Skeletal muscle tissue (tissue), 4 donors: ENCODE measurements around the gene POMT1. TPM values are rescaled to one million over a fixed set of nuclear protein-coding genes. Genes with fewer than 3 reads are reported as not detected.
A peak's percentile ranks its signal among the peaks of the same experiment; 100 is the strongest.
"Not testable (repeated sequence)": the region's sequence is repeated elsewhere in the genome, so short reads cannot be mapped to it uniquely, and the experiment has no call there.

Experiments used
- H3K27ac ChIP-seq: one replicate; pipeline ENCODE4 v1.7.0; 2013; ENCODE audit warnings: mild to moderate bottlenecking, low read depth, low read length, inconsistent platforms
- H3K27me3 ChIP-seq, 3 donors: one replicate each; pipeline ENCODE4 v1.7.0; 2013; ENCODE audit warnings: low read length in 3 of 3; ENCODE audit not compliant: control insufficient read depth in 3 of 3, insufficient read depth in 3 of 3
- H3K36me3 ChIP-seq, 3 donors: one replicate each; pipeline ENCODE4 v1.7.0; 2013; ENCODE audit warnings: low read length in 3 of 3; ENCODE audit not compliant: control insufficient read depth in 3 of 3, insufficient read depth in 3 of 3
- H3K4me1 ChIP-seq, 3 donors: one replicate each; pipeline ENCODE4 v1.7.0; 2013; ENCODE audit warnings: low read length in 3 of 3, mild to moderate bottlenecking in 3 of 3; ENCODE audit not compliant: control insufficient read depth in 3 of 3, insufficient read depth in 3 of 3
- H3K4me3 ChIP-seq, 3 donors: one replicate each; pipeline ENCODE4 v1.7.0; 2013; ENCODE audit warnings: low read length in 3 of 3
- H3K9ac ChIP-seq, 3 donors: one replicate each; pipeline ENCODE4 v1.7.0; 2013; ENCODE audit warnings: low read length in 3 of 3, mild to moderate bottlenecking in 3 of 3, moderate library complexity in 2 of 3, low read depth in 1 of 3
- H3K9me3 ChIP-seq, 3 donors: one replicate each; pipeline ENCODE4 v1.7.0; 2013; ENCODE audit warnings: low read length in 3 of 3; ENCODE audit not compliant: control insufficient read depth in 3 of 3
- total RNA-seq: library from RNA; depleted of rRNA; stranded (reverse); fragments of >200 nt; gene quantifications from one replicate; pipeline ENCODE4 v1.2.3, GENCODE V29; 2014
- donor health status: Osteomylitis.

POMT1 gene
- total RNA-seq, 1 donor from 2014 or later, result 18.8 TPM

DNA sequence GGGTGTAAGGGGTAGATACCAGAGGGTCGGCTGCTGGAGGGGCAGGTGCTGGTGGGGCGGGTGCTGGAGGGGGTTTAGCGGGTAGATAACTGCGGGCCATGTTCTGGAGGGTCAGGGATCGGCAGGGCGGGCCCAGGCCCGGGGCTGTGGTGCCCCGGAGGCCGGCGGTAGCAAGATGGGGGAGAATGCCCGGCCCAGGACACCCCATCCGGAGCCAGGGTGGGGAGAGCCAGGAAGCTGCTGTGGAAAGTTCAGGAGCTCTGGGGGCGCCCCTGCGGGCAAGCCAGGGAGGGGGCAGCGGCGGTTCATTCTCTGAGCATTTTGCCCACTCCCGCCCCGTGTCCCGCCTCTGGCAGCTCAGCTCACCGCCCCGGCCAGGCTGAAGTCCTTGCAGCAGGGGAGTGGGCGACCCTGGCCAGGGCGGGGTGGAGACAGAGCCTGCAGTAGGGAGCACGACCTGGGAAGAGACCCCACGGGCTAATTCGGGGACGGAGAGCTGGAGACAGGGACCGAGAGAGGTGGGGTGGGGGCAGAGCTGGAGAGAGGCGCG is 43.1 kb downstream of the POMT1 start:
- H3K9ac ChIP-seq, result no peak overlapping the region
- peaks cover 0 to 8% (median 7%) of the 10 kb centered on the region in 3 donors for H3K4me1 ChIP-seq
- peaks cover 37 to 43% (median 40%) of the 10 kb centered on the region in 3 donors for H3K27me3 ChIP-seq
- H3K27ac ChIP-seq, result no peak overlapping the region
- peaks cover 0 to 8% (median 3%) of the 10 kb centered on the region in 3 donors for H3K9me3 ChIP-seq
- no peaks in the 10 kb centered on the region for H3K36me3 ChIP-seq
- no peak overlapping the region for H3K4me3 ChIP-seq

DNA sequence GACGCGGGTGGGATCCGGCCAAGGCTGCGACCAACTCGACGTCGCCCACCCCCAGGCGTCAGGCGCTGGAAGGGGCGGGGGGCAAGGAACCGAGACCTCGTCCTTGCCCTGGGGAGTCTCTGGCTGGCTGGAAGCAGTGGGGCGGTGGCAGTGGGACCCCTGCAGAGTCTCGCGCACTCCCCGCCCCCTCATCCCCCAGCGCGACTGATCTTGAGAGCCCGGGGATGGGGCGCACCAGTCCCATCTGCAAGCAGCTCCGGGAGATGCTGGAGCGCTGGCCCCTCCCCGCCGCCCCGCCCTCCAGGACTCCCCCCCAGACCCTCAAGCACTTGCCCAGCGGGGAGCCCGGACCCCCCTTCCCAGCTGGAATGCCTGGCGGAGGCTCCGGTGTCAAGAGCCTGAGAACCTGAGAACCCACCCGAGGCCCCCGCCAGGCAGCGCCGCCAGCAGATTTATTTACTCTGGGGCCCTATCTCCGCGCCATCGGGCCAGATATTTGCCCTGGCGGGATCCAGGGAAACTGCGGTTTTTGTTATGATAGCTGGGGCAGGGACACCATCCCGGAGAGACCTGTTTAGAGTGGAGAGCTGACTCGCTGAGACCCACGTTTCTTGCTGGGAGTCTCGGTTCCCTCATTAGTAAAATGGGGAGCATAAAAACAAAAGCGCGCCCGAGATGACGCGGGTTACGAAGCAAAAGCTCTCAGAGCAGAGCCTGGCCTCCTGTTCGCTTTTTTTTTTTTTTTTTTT is 43.8 kb downstream of the POMT1 start:
- peak overlapping the region in 2 of 3 donors; percentile 9 to 29 for H3K4me3 ChIP-seq
- peaks cover 0 to 8% (median 3%) of the 10 kb centered on the region in 3 donors for H3K9me3 ChIP-seq
- peaks cover 0 to 8% (median 7%) of the 10 kb centered on the region in 3 donors for H3K4me1 ChIP-seq
- no peak overlapping the region for H3K9ac ChIP-seq
- no peaks in the 10 kb centered on the region for H3K36me3 ChIP-seq
- peaks cover 37 to 43% (median 40%) of the 10 kb centered on the region in 3 donors for H3K27me3 ChIP-seq
- no peak overlapping the region for H3K27ac ChIP-seq

GRCh38 chr9:131549186-131549585 is 46.5 kb downstream of the POMT1 start:
- not testable (repeated sequence) for H3K9me3 ChIP-seq, H3K4me1 ChIP-seq, H3K36me3 ChIP-seq, H3K27ac ChIP-seq, H3K4me3 ChIP-seq, H3K9ac ChIP-seq
- H3K27me3 ChIP-seq, result peaks cover 51 to 53% (median 51%) of the 10 kb centered on the region in 3 donors

DNA sequence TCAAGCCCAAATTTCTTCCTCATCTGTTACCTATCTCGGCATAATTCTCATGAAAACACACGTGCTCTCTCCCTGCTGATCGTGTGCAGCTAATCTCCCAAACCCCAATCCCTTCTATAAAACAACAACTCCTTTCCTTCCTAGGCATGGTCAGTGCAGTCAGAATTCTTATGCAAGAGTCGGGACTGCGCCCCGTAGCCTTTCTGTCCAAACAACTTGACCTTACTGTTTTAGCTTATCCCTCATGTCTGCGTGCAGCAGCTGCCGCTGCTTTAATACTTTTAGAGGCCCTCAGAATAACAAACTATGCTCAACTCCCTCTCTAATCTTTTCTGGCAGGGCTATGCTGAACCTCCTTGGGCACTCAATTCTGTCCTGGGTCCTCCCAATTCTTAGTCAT is 47.7 kb downstream of the POMT1 start:
- peaks cover 50 to 53% (median 52%) of the 10 kb centered on the region in 3 donors for H3K27me3 ChIP-seq
- not testable (repeated sequence) for H3K36me3 ChIP-seq, H3K27ac ChIP-seq, H3K4me1 ChIP-seq, H3K9ac ChIP-seq, H3K9me3 ChIP-seq, H3K4me3 ChIP-seq

DNA sequence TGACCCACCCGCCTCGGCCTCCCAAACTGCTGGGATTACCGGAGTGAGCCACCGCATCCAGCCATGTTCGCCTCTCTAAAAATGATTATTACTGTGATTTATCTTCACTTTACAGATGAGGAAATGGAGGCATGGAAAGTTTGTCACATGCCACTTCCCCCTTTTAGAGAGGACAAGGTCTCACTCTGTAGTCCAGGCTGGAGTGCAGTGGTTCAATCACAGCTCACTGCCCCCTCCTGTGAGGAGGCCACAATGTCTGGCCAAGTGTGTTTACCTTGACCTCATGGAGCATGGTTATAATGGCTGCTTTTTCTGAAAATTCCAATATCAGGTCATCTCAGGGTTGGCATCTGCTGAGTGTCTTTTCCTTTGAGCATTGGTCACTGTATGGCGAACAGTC is 49.3 kb downstream of the POMT1 start:
- Histone ChIP-seq H3K9ac (no peak overlapping the region), H3K36me3 (no peaks in the 10 kb centered on the region), H3K9me3 (no peaks in the 10 kb centered on the region), H3K4me1 (no peaks in the 10 kb centered on the region), H3K27ac (no peak overlapping the region), H3K27me3 (peaks cover 46 to 49% (median 49%) of the 10 kb centered on the region in 3 donors), H3K4me3 (no peak overlapping the region)

DNA sequence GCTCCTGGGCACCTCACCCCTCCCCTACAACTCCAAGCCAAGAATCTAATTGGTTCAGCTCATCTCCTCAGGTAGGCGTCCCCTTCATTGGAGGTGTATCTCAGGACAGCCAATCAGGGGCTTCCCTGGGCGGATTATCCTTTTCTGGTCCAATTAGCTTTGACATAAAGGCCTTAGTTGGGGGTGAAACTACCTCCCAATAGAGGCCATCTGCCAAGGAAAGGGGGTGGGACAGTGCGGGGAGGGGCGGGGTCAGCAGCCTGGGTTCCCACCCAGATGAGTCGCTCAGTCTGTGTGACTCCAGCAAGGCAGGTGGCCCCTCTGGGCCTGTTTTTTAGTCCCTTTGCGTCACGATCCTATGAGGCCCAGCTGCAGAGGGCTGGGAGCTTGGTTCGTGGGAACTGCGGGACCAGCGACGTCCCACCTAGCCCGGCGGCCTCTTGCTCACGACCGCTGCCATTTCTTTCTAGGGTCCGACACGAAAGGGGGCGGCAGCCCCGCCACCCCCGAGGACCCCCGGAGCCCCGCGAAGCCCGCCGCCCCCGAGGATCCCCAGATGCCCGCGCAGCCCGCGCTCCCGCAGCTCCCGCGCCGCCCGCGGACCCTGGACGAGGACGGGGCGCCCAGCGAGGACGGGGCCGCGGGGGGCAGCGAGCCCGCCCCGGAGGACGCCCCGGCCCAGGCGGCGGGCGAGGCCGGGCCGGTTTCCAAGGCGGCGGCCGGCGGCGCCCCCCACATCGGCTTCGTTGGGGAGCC is 51.5 kb downstream of the POMT1 start:
- Histone ChIP-seq H3K27me3 (peaks cover 32 to 36% (median 35%) of the 10 kb centered on the region in 3 donors), H3K4me1 (no peaks in the 10 kb centered on the region), H3K9me3 (no peaks in the 10 kb centered on the region), H3K4me3 (no peak overlapping the region), H3K27ac (no peak overlapping the region), H3K36me3 (no peaks in the 10 kb centered on the region), H3K9ac (no peak overlapping the region)

DNA sequence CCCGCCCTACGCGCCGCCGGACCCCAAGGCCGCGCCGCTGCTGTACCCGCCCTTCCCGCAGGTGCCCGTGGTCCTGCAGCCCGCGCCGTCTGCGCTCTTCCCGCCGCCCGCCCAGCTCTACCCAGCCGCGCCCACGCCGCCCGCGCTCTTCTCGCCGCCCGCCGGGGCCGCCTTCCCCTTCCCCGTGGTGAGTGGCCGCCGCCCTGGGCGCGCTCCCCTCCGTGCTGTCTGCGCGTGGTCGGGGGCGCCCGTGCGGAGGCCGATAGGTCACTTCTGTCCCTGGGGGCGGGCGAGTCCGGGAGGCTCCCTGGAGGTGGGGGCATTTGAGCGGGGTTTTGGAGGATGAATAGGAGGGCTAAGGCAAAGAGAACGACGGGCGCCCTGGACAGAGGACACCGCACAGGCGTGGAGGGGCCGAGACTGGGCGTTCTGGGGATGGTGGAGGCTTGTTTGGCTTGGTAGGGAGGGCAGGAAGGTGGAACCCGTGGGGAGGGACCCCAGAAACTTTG is 52.2 kb downstream of the POMT1 start:
- no peaks in the 10 kb centered on the region for H3K9me3 ChIP-seq
- no peak overlapping the region for H3K4me3 ChIP-seq
- no peak overlapping the region for H3K27ac ChIP-seq
- H3K9ac ChIP-seq, result no peak overlapping the region
- H3K4me1 ChIP-seq, result no peaks in the 10 kb centered on the region
- no peaks in the 10 kb centered on the region for H3K36me3 ChIP-seq
- peaks cover 30 to 32% (median 30%) of the 10 kb centered on the region in 3 donors for H3K27me3 ChIP-seq

DNA sequence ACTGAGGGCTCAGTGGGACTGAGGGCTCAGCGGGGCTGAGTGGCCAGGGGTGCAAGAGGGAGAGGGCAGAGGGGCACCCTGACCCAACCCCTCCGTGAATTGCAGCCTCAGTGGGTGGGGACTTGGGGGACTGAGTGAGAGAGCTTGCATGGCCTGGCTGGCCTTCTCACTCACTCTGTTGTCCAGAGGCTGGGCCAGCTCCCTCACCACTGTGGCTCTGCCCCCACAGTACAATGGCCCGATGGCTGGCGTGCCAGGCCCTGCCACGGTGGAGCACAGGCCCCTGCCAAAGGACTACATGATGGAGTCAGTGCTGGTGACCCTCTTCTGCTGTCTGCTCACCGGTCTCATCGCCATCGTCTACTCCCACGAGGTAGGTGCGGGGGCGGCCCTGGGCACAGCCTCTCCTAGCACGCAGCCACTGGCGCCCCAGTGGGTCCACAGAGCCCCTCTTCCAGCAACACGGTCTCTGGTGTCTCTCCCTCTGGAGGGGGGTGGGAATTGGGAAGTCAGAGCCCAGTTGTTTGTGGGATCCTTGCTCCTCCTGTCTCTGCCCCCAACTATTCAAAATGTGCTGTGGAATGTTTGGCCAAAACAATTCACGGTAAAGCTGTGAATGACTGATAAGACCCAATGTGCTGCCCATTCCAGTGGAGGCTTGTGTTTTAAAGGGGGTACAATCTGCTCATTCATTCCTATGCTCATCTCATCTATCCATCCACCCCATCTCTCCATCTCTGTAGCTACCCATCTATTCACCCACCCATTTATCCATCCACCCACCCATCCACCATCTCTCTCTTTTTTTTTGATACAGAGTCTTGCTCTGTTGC is 53.3 kb downstream of the POMT1 start:
- Histone ChIP-seq H3K4me3 (no peak overlapping the region), H3K36me3 (no peaks in the 10 kb centered on the region), H3K27me3 (peaks cover 29 to 31% (median 30%) of the 10 kb centered on the region in 3 donors), H3K9ac (no peak overlapping the region), H3K4me1 (no peaks in the 10 kb centered on the region), H3K9me3 (no peaks in the 10 kb centered on the region), H3K27ac (no peak overlapping the region)

GRCh38 chr9:131557855-131558548 is 55.3 kb downstream of the POMT1 start:
- H3K4me3 ChIP-seq, result no peak overlapping the region
- peaks cover 26 to 30% (median 26%) of the 10 kb centered on the region in 3 donors for H3K27me3 ChIP-seq
- H3K4me1 ChIP-seq, result no peaks in the 10 kb centered on the region
- peaks cover 0 to 3% (median 0%) of the 10 kb centered on the region in 3 donors for H3K9me3 ChIP-seq
- no peak overlapping the region for H3K9ac ChIP-seq
- no peak overlapping the region for H3K27ac ChIP-seq
- no peaks in the 10 kb centered on the region for H3K36me3 ChIP-seq
